Progenitor cell of endocrine pancreas (in vitro differentiated cells): ENCODE data around the gene FMN2. TPM values are rescaled to one million over a fixed set of nuclear protein-coding genes. Genes with fewer than 3 reads are reported as not detected.

ENCODE experiments used
- DNase-seq: peaks from one replicate; pipeline ENCODE4 v3.0.0; 2021; ENCODE audit warnings: low spot score; ENCODE audit not compliant: unreplicated experiment
- H3K27ac Mint-ChIP-seq: 2 replicates; pipeline ENCODE4 v1.8.0; 2021; ENCODE audit warnings: mild to moderate bottlenecking, moderate library complexity, mixed read lengths
- H3K27me3 Mint-ChIP-seq: 2 replicates; pipeline ENCODE4 v1.8.0; 2021; ENCODE audit warnings: mixed read lengths
- H3K36me3 Mint-ChIP-seq: 2 replicates; pipeline ENCODE4 v1.8.0; 2022; ENCODE audit warnings: mixed read lengths; ENCODE audit not compliant: insufficient read depth
- H3K4me1 Mint-ChIP-seq: 2 replicates; pipeline ENCODE4 v1.8.0; 2021; ENCODE audit warnings: low read depth, mixed read lengths
- H3K4me3 Mint-ChIP-seq: 2 replicates; pipeline ENCODE4 v1.8.0; 2021; ENCODE audit warnings: low read depth, mild to moderate bottlenecking, moderate library complexity, mixed read lengths
- H3K9me3 Mint-ChIP-seq: 2 replicates; pipeline ENCODE4 v1.8.0; 2021; ENCODE audit warnings: low read depth, mixed read lengths
- CTCF ChIP-seq: fragments of 200-600 bp; sonication (generic); IDR thresholded peaks from one replicate; pipeline ENCODE4 v1.5.0; 2021; ENCODE audit warnings: antibody characterized with exemption, mild to moderate bottlenecking; ENCODE audit not compliant: unreplicated experiment
- total RNA-seq: library from RNA; stranded (reverse); gene quantifications from 2 replicates; pipeline ENCODE4 v1.2.1, GENCODE V29; 2021

Gene FMN2
- total RNA-seq, 1 donor from 2014 or later, result 3.2 TPM

GRCh38 chr1:240074422-240074821 is 17.3 kb upstream of the FMN2 start:
- Mint-ChIP-seq H3K4me3 (no peak overlapping the region), H3K27ac (no peak overlapping the region), H3K36me3 (no peaks in the 10 kb centered on the region), H3K9me3 (peaks cover 4% of the 10 kb centered on the region), H3K4me1 (no peaks in the 10 kb centered on the region), H3K27me3 (peaks cover 8% of the 10 kb centered on the region)
- no peak for TF ChIP-seq CTCF
- no peak for DNase-seq

GRCh38 chr1:240074908-240075307 is 16.8 kb upstream of the FMN2 start:
- Mint-ChIP-seq H3K9me3 (peaks cover 4% of the 10 kb centered on the region), H3K4me1 (no peaks in the 10 kb centered on the region), H3K27me3 (peaks cover 8% of the 10 kb centered on the region), H3K4me3 (no peak overlapping the region), H3K27ac (no peak overlapping the region), H3K36me3 (no peaks in the 10 kb centered on the region)
- no peak for TF ChIP-seq CTCF
- no peak for DNase-seq

GRCh38 chr1:240084337-240084736 is 7.3 kb upstream of the FMN2 start:
- H3K4me1 Mint-ChIP-seq, result no peaks in the 10 kb centered on the region
- DNase-seq, result no peak
- no peak for TF ChIP-seq CTCF
- no peak overlapping the region for H3K27ac Mint-ChIP-seq
- no peaks in the 10 kb centered on the region for H3K36me3 Mint-ChIP-seq
- H3K4me3 Mint-ChIP-seq, result no peak overlapping the region
- H3K27me3 Mint-ChIP-seq, result peaks cover 32% of the 10 kb centered on the region
- H3K9me3 Mint-ChIP-seq, result no peaks in the 10 kb centered on the region

DNA sequence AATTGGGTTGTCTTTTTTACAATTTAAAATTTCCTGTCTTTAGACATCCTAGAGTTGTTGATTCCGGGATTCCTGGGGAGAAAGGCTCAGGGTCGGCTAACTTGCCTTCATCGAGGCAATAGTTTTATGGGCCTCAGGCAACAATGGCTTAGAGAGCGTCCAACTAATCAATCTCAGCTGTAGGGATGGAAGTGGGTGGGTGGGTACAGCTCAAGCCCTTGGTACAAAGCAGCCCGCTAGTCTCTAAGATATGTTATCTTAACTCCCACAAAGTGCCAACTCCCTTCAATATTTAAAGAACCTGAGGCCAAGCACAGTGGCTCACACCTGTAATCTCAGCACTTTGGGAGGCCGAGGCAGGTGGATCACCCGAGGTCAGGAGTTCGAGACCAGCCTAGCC is 6.9 kb upstream of the FMN2 start:
- Mint-ChIP-seq H3K9me3 (no peaks in the 10 kb centered on the region), H3K27me3 (peaks cover 36% of the 10 kb centered on the region), H3K27ac (no peak overlapping the region), H3K4me3 (no peak overlapping the region), H3K36me3 (no peaks in the 10 kb centered on the region), H3K4me1 (no peaks in the 10 kb centered on the region)
- no peak for DNase-seq
- TF ChIP-seq CTCF, result no peak

DNA sequence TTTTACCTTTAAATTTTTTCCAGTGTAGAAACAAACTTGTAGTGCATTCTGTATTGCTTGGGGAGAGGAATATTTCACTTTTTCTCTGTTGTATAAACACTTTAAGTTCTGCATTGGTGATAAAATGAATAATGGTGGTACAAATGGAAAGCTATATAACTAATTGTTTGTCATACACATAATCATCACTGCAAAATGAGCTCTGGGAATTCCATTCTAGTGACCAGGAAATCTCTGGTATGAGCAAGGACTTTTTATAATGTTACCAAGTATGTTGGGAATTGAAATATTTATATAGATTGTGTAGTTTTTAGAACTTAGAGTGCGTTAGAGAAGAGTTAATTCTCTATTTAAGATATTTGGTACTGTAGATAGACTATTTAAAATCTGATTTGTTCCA is 5.0 kb upstream of the FMN2 start:
- no peak for TF ChIP-seq CTCF
- Mint-ChIP-seq H3K27me3 (peaks cover 52% of the 10 kb centered on the region), H3K4me3 (no peak overlapping the region), H3K9me3 (no peaks in the 10 kb centered on the region), H3K4me1 (peaks cover 6% of the 10 kb centered on the region), H3K27ac (no peak overlapping the region), H3K36me3 (no peaks in the 10 kb centered on the region)
- DNase-seq, result no peak

GRCh38 chr1:240090014-240090413 is 1.7 kb upstream of the FMN2 start:
- H3K9me3 Mint-ChIP-seq, result no peaks in the 10 kb centered on the region
- H3K4me3 Mint-ChIP-seq, result no peak overlapping the region
- H3K36me3 Mint-ChIP-seq, result no peaks in the 10 kb centered on the region
- no peak for DNase-seq
- TF ChIP-seq CTCF, result no peak
- H3K27me3 Mint-ChIP-seq, result peaks cover 55% of the 10 kb centered on the region
- peaks cover 6% of the 10 kb centered on the region for H3K4me1 Mint-ChIP-seq
- no peak overlapping the region for H3K27ac Mint-ChIP-seq
